Sigmoid colon (tissue), 7 donors: ENCODE results near the gene ATP5F1D. TPM values are rescaled to one million over a fixed set of nuclear protein-coding genes. Genes with fewer than 3 reads are reported as not detected.

ENCODE experiments used
- polyA plus RNA-seq, 3 donors: library from polyadenylated mRNA; stranded (reverse); fragments of 200-250 nt; gene quantifications; one replicate each; pipeline ENCODE4 v1.2.3, GENCODE V29; 2013
- total RNA-seq, 4 donors: library from RNA; depleted of rRNA; stranded (reverse); fragments of >200 nt; gene quantifications; one replicate each; pipeline ENCODE4 v1.1.0, GENCODE V29; 2016
- donor health status: healthy with polysubstance abuse.
- donor health status: Bipolar disorder and iron deficiency.
- donor health status: healthy.

ATP5F1D gene
- total and polyA plus RNA-seq, 7 donors, result 74.7 to 390 (median 112) TPM

Other genes with a start within 250 kb of the ATP5F1D start
- gene GRIN3B, start 241.3 kb upstream of the ATP5F1D start, total RNA-seq, result under 1 TPM in 1 of 4 donors, not detected in 3; 0.14 TPM
- under 1 TPM in 1 of 3 donors, not detected in 2; 0.04 TPM for gene GRIN3B, start 241.3 kb upstream of the ATP5F1D start, polyA plus RNA-seq
- gene TMEM259, start 220.6 kb upstream of the ATP5F1D start, total RNA-seq, result 100 to 1,000 TPM in 2 of 4 donors, 10 to 100 TPM in 2; 85.6 to 174 (median 126) TPM
- gene TMEM259, start 220.6 kb upstream of the ATP5F1D start, polyA plus RNA-seq, result 100 to 1,000 TPM in 1 of 3 donors, 10 to 100 TPM in 2; 19.2 to 232 (median 25.9) TPM
- gene RNU6-2, start 220.2 kb upstream of the ATP5F1D start, total RNA-seq, result not detected
- not detected for gene RNU6-2, start 220.2 kb upstream of the ATP5F1D start, polyA plus RNA-seq
- gene CNN2, start 215.1 kb upstream of the ATP5F1D start, total RNA-seq, result 10 to 100 TPM; 25.5 to 59.0 (median 36.3) TPM
- gene CNN2, start 215.1 kb upstream of the ATP5F1D start, polyA plus RNA-seq, result 100 to 1,000 TPM in 1 of 3 donors, 10 to 100 TPM in 2; 48.0 to 115 (median 53.9) TPM
- 10 to 100 TPM in 2 of 4 donors, 1 to 10 TPM in 2; 3.8 to 20.5 (median 10.9) TPM for gene ABCA7, start 201.6 kb upstream of the ATP5F1D start, total RNA-seq
- 10 to 100 TPM in 1 of 3 donors, 1 to 10 TPM in 2; 1.8 to 25.1 (median 9.9) TPM for gene ABCA7, start 201.6 kb upstream of the ATP5F1D start, polyA plus RNA-seq
- 10 to 100 TPM; 12.8 to 21.6 (median 18.2) TPM for gene ARHGAP45, start 174.6 kb upstream of the ATP5F1D start, total RNA-seq
- 100 to 1,000 TPM in 1 of 3 donors, 10 to 100 TPM in 2; 38.6 to 103 (median 39.0) TPM for gene ARHGAP45, start 174.6 kb upstream of the ATP5F1D start, polyA plus RNA-seq
- gene POLR2E, start 146.4 kb upstream of the ATP5F1D start, total RNA-seq, result 100 to 1,000 TPM in 2 of 4 donors, 10 to 100 TPM in 2; 82.0 to 203 (median 104) TPM
- gene POLR2E, start 146.4 kb upstream of the ATP5F1D start, polyA plus RNA-seq, result 100 to 1,000 TPM; 124 to 175 (median 133) TPM
- 100 to 1,000 TPM; 269 to 433 (median 371) TPM for gene GPX4, start 137.8 kb upstream of the ATP5F1D start, total RNA-seq
- gene GPX4, start 137.8 kb upstream of the ATP5F1D start, polyA plus RNA-seq, result 100 to 1,000 TPM; 311 to 662 (median 643) TPM
- 10 to 100 TPM in 3 of 4 donors, 1 to 10 TPM in 1; 6.8 to 91.9 (median 14.7) TPM for gene SBNO2, start 67.5 kb upstream of the ATP5F1D start, total RNA-seq
- gene SBNO2, start 67.5 kb upstream of the ATP5F1D start, polyA plus RNA-seq, result 10 to 100 TPM; 11.4 to 75.0 (median 14.8) TPM
- gene STK11, start 36.0 kb upstream of the ATP5F1D start, total RNA-seq, result 10 to 100 TPM; 36.4 to 51.0 (median 42.7) TPM
- gene STK11, start 36.0 kb upstream of the ATP5F1D start, polyA plus RNA-seq, result 10 to 100 TPM; 31.2 to 86.5 (median 41.8) TPM
- gene CBARP, start 3.7 kb upstream of the ATP5F1D start, total RNA-seq, result under 1 TPM in 3 of 4 donors, not detected in 1; 0.36 to 0.82 (median 0.81) TPM
- under 1 TPM in 1 of 3 donors, not detected in 2; 0.36 TPM for gene CBARP, start 3.7 kb upstream of the ATP5F1D start, polyA plus RNA-seq
- gene MIDN, start 6.8 kb downstream of the ATP5F1D start, total RNA-seq, result 10 to 100 TPM; 14.6 to 70.3 (median 15.4) TPM
- 10 to 100 TPM; 42.1 to 87.0 (median 57.7) TPM for gene MIDN, start 6.8 kb downstream of the ATP5F1D start, polyA plus RNA-seq
- gene CIRBP, start 27.6 kb downstream of the ATP5F1D start, total RNA-seq, result 1,000 to 10,000 TPM in 1 of 4 donors, 100 to 1,000 TPM in 3; 602 to 1,004 (median 791) TPM
- 100 to 1,000 TPM; 129 to 455 (median 265) TPM for gene CIRBP, start 27.6 kb downstream of the ATP5F1D start, polyA plus RNA-seq
- 10 to 100 TPM; 24.7 to 49.3 (median 29.8) TPM for gene FAM174C, start 33.8 kb downstream of the ATP5F1D start, total RNA-seq
- 10 to 100 TPM; 37.0 to 87.8 (median 60.1) TPM for gene FAM174C, start 33.8 kb downstream of the ATP5F1D start, polyA plus RNA-seq
- not detected for gene EFNA2, start 44.1 kb downstream of the ATP5F1D start, total RNA-seq
- gene EFNA2, start 44.1 kb downstream of the ATP5F1D start, polyA plus RNA-seq, result 10 to 100 TPM; 23.4 to 40.6 (median 25.2) TPM
- 100 to 1,000 TPM in 3 of 4 donors, 10 to 100 TPM in 1; 99.4 to 156 (median 128) TPM for gene NDUFS7, start 142.2 kb downstream of the ATP5F1D start, total RNA-seq
- gene NDUFS7, start 142.2 kb downstream of the ATP5F1D start, polyA plus RNA-seq, result 100 to 1,000 TPM; 182 to 262 (median 192) TPM
- 10 to 100 TPM in 3 of 4 donors, 1 to 10 TPM in 1; 7.8 to 16.6 (median 11.5) TPM for gene GAMT, start 159.8 kb downstream of the ATP5F1D start, total RNA-seq
- gene GAMT, start 159.8 kb downstream of the ATP5F1D start, polyA plus RNA-seq, result 1 to 10 TPM; 1.8 to 6.0 (median 5.7) TPM
- 10 to 100 TPM; 28.2 to 54.4 (median 42.2) TPM for gene DAZAP1, start 165.8 kb downstream of the ATP5F1D start, total RNA-seq
- 100 to 1,000 TPM in 1 of 3 donors, 10 to 100 TPM in 2; 51.1 to 132 (median 51.6) TPM for gene DAZAP1, start 165.8 kb downstream of the ATP5F1D start, polyA plus RNA-seq
- gene RPS15, start 196.6 kb downstream of the ATP5F1D start, total RNA-seq, result 1,000 to 10,000 TPM; 3,601 to 5,641 (median 3,840) TPM
- 1,000 to 10,000 TPM; 2,516 to 4,453 (median 3,359) TPM for gene RPS15, start 196.6 kb downstream of the ATP5F1D start, polyA plus RNA-seq
- gene APC2, start 208.4 kb downstream of the ATP5F1D start, total RNA-seq, result 1 to 10 TPM in 2 of 4 donors, under 1 TPM in 2; under 0.01 to 2.0 (median 0.91) TPM
- 1 to 10 TPM in 1 of 3 donors, not detected in 2; 1.2 TPM for gene APC2, start 208.4 kb downstream of the ATP5F1D start, polyA plus RNA-seq
- 10 to 100 TPM; 19.6 to 26.0 (median 22.2) TPM for gene C19orf25, start 237.5 kb downstream of the ATP5F1D start, total RNA-seq
- gene C19orf25, start 237.5 kb downstream of the ATP5F1D start, polyA plus RNA-seq, result 10 to 100 TPM; 38.4 to 51.5 (median 48.3) TPM
- gene PCSK4, start 248.6 kb downstream of the ATP5F1D start, total RNA-seq, result 1 to 10 TPM in 3 of 4 donors, under 1 TPM in 1; 0.99 to 5.0 (median 3.1) TPM
- 1 to 10 TPM in 2 of 3 donors, not detected in 1; 1.2 to 4.1 TPM for gene PCSK4, start 248.6 kb downstream of the ATP5F1D start, polyA plus RNA-seq
- gene REEP6, start 249.4 kb downstream of the ATP5F1D start, total RNA-seq, result 1 to 10 TPM in 2 of 4 donors, under 1 TPM in 1, not detected in 1; 0.33 to 2.9 (median 1.6) TPM
- 1 to 10 TPM in 2 of 3 donors, under 1 TPM in 1; 0.92 to 5.6 (median 2.4) TPM for gene REEP6, start 249.4 kb downstream of the ATP5F1D start, polyA plus RNA-seq